ENCODE measurements around the gene FJX1.

The FJX1 gene

GRCh38 chr11:35614939-35615569 is 3.2 kb upstream of the FJX1 start:
- no peak for TF ChIP-seq CTCF (IDR thresholded peaks at IDR 0.05; ENCODE audit: borderline replicate concordance, insufficient read depth, low read depth, low read length)
- no peak overlapping the region for H3K4me3 ChIP-seq (ENCODE audit: low read depth, low read length)

GRCh38 chr11:35615921-35616900 is 2.0 kb upstream of the FJX1 start:
- H3K4me3 ChIP-seq (ENCODE audit: low read depth, low read length) = no peak overlapping the region
- peak; percentile 37; the same call in 1 of the 2 replicates for TF ChIP-seq CTCF (IDR thresholded peaks at IDR 0.05; ENCODE audit: borderline replicate concordance, insufficient read depth, low read depth, low read length)

GRCh38 chr11:35617316-35617686 is 959 bp upstream of the FJX1 start:
- H3K4me3 ChIP-seq (ENCODE audit: low read depth, low read length) = no peak overlapping the region
- no peak for TF ChIP-seq CTCF (IDR thresholded peaks at IDR 0.05; ENCODE audit: borderline replicate concordance, insufficient read depth, low read depth, low read length)

GRCh38 chr11:35618497-35619115 is 346 bp downstream of the FJX1 start:
- H3K4me3 ChIP-seq (ENCODE audit: low read depth, low read length) = peak overlapping the region; percentile 79
- no peak for TF ChIP-seq CTCF (IDR thresholded peaks at IDR 0.05; ENCODE audit: borderline replicate concordance, insufficient read depth, low read depth, low read length)

- peak; percentile 25; the same call in 1 of the 2 replicates for TF ChIP-seq CTCF (IDR thresholded peaks at IDR 0.05; ENCODE audit: borderline replicate concordance, insufficient read depth, low read depth, low read length)
- H3K4me3 ChIP-seq (ENCODE audit: low read depth, low read length) = peak overlapping the region; percentile 79
Measured at GRCh38 chr11:35619116-35619854, 1.0 kb downstream of the FJX1 start.

- H3K4me3 ChIP-seq (ENCODE audit: low read depth, low read length) = peak overlapping the region; percentile 79
- TF ChIP-seq CTCF (IDR thresholded peaks at IDR 0.05; ENCODE audit: borderline replicate concordance, insufficient read depth, low read depth, low read length) = no peak
Measured at GRCh38 chr11:35619855-35620640, 1.8 kb downstream of the FJX1 start.
